GM23338 (cell line): Measurements from ENCODE around the gene TAOK1. TPM values are rescaled to one million over a fixed set of nuclear protein-coding genes. Genes with fewer than 3 reads are reported as not detected.

Source experiments
- ATAC-seq: fragments of 200-7000 bp; cut with Tn5 transposase; 3 replicates; pipeline ENCODE4 v1.9.1; 2020
- DNase-seq: peaks from one replicate; pipeline ENCODE4 v3.0.0-alpha.2; 2015; ENCODE audit warnings: low spot score
- H2AFZ ChIP-seq: fragments of 200-600 bp; sonication (generic); 2 replicates; pipeline ENCODE4 v1.8.0; 2016; ENCODE audit warnings: antibody characterized with exemption, mild to moderate bottlenecking, moderate library complexity
- H3F3A ChIP-seq: fragments of 200-600 bp; sonication (generic); replicated peaks from 2 replicates; pipeline ENCODE4 v1.8.0; 2017; ENCODE audit warnings: antibody characterized with exemption, mixed run types, low read depth
- H3K27ac ChIP-seq: fragments of 200-600 bp; sonication (generic); 2 replicates; pipeline ENCODE4 v1.6.1; 2016; ENCODE audit warnings: low read depth
- H3K27me3 ChIP-seq: fragments of 200-600 bp; sonication (generic); 2 replicates; pipeline ENCODE4 v1.8.0; 2016; ENCODE audit warnings: mild to moderate bottlenecking, mixed run types, moderate library complexity; ENCODE audit not compliant: insufficient read depth
- H3K36me3 ChIP-seq: fragments of 200-600 bp; sonication (generic); 2 replicates; pipeline ENCODE4 v1.8.0; 2016; ENCODE audit warnings: mild to moderate bottlenecking; ENCODE audit not compliant: insufficient read depth
- H3K4me1 ChIP-seq: fragments of 200-600 bp; sonication (generic); 2 replicates; pipeline ENCODE4 v1.8.0; 2016; ENCODE audit warnings: mild to moderate bottlenecking, moderate library complexity; ENCODE audit not compliant: insufficient read depth
- H3K4me2 ChIP-seq: fragments of 200-600 bp; sonication (generic); 2 replicates; pipeline ENCODE4 v1.7.1; 2017; ENCODE audit warnings: mixed run types
- H3K4me3 ChIP-seq: fragments of 200-600 bp; sonication (generic); 2 replicates; pipeline ENCODE4 v1.6.1; 2016; ENCODE audit warnings: mixed run types
- H3K79me2 ChIP-seq: fragments of 200-600 bp; sonication (generic); replicated peaks from 2 replicates; pipeline ENCODE4 v1.8.0; 2017; ENCODE audit warnings: mild to moderate bottlenecking; ENCODE audit not compliant: insufficient read depth
- H3K9me2 ChIP-seq: fragments of 200-600 bp; sonication (generic); 2 replicates; pipeline ENCODE4 v1.8.0; 2017; ENCODE audit not compliant: insufficient read depth
- H4K20me1 ChIP-seq: fragments of 200-600 bp; sonication (generic); replicated peaks from 2 replicates; pipeline ENCODE4 v1.8.0; 2017; ENCODE audit warnings: mild to moderate bottlenecking; ENCODE audit not compliant: insufficient read depth
- H3K27ac Mint-ChIP-seq: 2 replicates; pipeline ENCODE4 v1.8.0; 2020; ENCODE audit warnings: inconsistent platforms, mild to moderate bottlenecking, moderate library complexity, mixed read lengths
- H3K27me3 Mint-ChIP-seq: 3 replicates; pipeline ENCODE4 v1.8.0; 2022; ENCODE audit warnings: low read depth, mild to moderate bottlenecking, moderate library complexity, mixed read lengths, inconsistent platforms; ENCODE audit not compliant: insufficient read depth, poor library complexity
- H3K36me3 Mint-ChIP-seq: 3 replicates; pipeline ENCODE4 v1.8.0; 2021; ENCODE audit warnings: low read depth, mild to moderate bottlenecking, inconsistent platforms, moderate library complexity, mixed read lengths
- H3K4me1 Mint-ChIP-seq: 3 replicates; pipeline ENCODE4 v1.8.0; 2020; ENCODE audit warnings: mild to moderate bottlenecking, inconsistent platforms, mixed read lengths
- H3K4me3 Mint-ChIP-seq: 3 replicates; pipeline ENCODE4 v1.8.0; 2021; ENCODE audit warnings: moderate library complexity, mild to moderate bottlenecking, inconsistent platforms, mixed read lengths
- H3K9me3 Mint-ChIP-seq: 3 replicates; pipeline ENCODE4 v1.8.0; 2020; ENCODE audit warnings: moderate library complexity, mild to moderate bottlenecking, inconsistent platforms, mixed read lengths
- EZH2 ChIP-seq: fragments of 200-600 bp; sonication (generic); IDR thresholded peaks from one replicate; pipeline ENCODE4 v1.8.0; 2017; ENCODE audit warnings: antibody characterized with exemption, mild to moderate bottlenecking, low read depth; ENCODE audit not compliant: unreplicated experiment
- STAT1 ChIP-seq: IDR thresholded peaks from one replicate; pipeline ENCODE4 v1.6.1; 2016; ENCODE audit warnings: antibody characterized with exemption; ENCODE audit not compliant: unreplicated experiment
- ZNF114 ChIP-seq: fragments of 250-450 bp; sonication (Bioruptor Pico); IDR thresholded peaks from 2 replicates; pipeline ENCODE4 v1.5.0; 2020; ENCODE audit warnings: mild to moderate bottlenecking, moderate library complexity
- ZNF462 ChIP-seq: fragments of 250-450 bp; sonication (Bioruptor Pico); IDR thresholded peaks from 2 replicates; pipeline ENCODE4 v1.5.0; 2020; ENCODE audit warnings: mild to moderate bottlenecking, moderate library complexity
- polyA plus RNA-seq: library from polyadenylated mRNA; unstranded; fragments of >200 nt; fragmentation: Nextera tagmentation; extraction: Ambion mirVana; gene quantifications from 2 replicates; pipeline ENCODE4 v1.2.1, GENCODE V29; 2016
- total RNA-seq: library from RNA; depleted of rRNA; stranded (reverse); fragments of >200 nt; shearing (Covaris generic); gene quantifications from 2 replicates; pipeline ENCODE4 v1.2.3, GENCODE V29; 2014

Gene TAOK1
- total and polyA plus RNA-seq, 2 experiments from 2014 or later, result 19.4 to 69.8 TPM

- TF ChIP-seq ZNF462 (CRISPR knock-in tag) (no peak), STAT1 (no peak), EZH2 (no peak), ZNF114 (no peak)
Measured at GRCh38 chr17:29559640-29560039, 169.5 kb downstream of the TAOK1 start (continued).

GRCh38 chr17:29560316-29560715 lies 170.2 kb downstream of the TAOK1 start:
- peaks cover 16% of the 10 kb centered on the region for H3K27me3 ChIP-seq
- Mint-ChIP-seq H3K4me1 (peaks cover 2% of the 10 kb centered on the region; the same call in 1 of the 3 replicates), H3K27me3 (peaks cover 22% of the 10 kb centered on the region), H3K27ac (no peak overlapping the region), H3K4me3 (no peak overlapping the region), H3K9me3 (no peaks in the 10 kb centered on the region), H3K36me3 (no peaks in the 10 kb centered on the region; the same call in 2 of the 3 replicates)
- H3K36me3 ChIP-seq, result no peaks in the 10 kb centered on the region
- no peak for TF ChIP-seq STAT1
- H3K79me2 ChIP-seq, result no peaks in the 10 kb centered on the region
- peaks cover under 1% of the 10 kb centered on the region; the same call in 1 of the 2 replicates for H3K4me1 ChIP-seq
- H2AFZ ChIP-seq, result no peak overlapping the region
- no peak overlapping the region for H3K4me2 ChIP-seq
- H4K20me1 ChIP-seq, result peaks cover 6% of the 10 kb centered on the region
- ATAC-seq, result no peak
- H3F3A ChIP-seq, result no peaks in the 10 kb centered on the region; the same call in 1 of the 2 replicates
- DNase-seq, result no peak
- no peaks in the 10 kb centered on the region for H3K9me2 ChIP-seq
- H3K4me3 ChIP-seq, result no peak overlapping the region
- H3K27ac ChIP-seq, result no peak overlapping the region
